H54 (cell line): ENCODE data around the gene BCAN.
"Not testable (repeated sequence)": the region's sequence is repeated elsewhere in the genome, so short reads cannot be mapped to it uniquely, and the experiment has no call there.

ENCODE experiments used
- DNase-seq: peaks from one replicate; pipeline ENCODE4 v3.0.0; 2011; ENCODE audit warnings: low spot score, mixed read lengths; ENCODE audit not compliant: insufficient read length
- FAIRE-seq: peaks from 3 replicates; lab custom pipeline; 2011; peaks lifted over from hg19 to GRCh38; lab: Jason Lieb, UNC
- POLR2A ChIP-seq: IDR thresholded peaks from 2 replicates; pipeline ENCODE4 v1.6.1; 2011; ENCODE audit warnings: low read depth, mild to moderate bottlenecking, low read length

Gene BCAN

GRCh38 chr1:156608036-156608674 lies 33.8 kb upstream of the BCAN start:
- peak; percentile 87 for FAIRE-seq

GRCh38 chr1:156608981-156609380 lies 32.9 kb upstream of the BCAN start:
- DNase-seq: no peak
- FAIRE-seq: no peak

More at GRCh38 chr1:156608036-156608674, 33.8 kb upstream of the BCAN start:
- DNase-seq: peak; percentile 57
- no peak for TF ChIP-seq POLR2A

DNA sequence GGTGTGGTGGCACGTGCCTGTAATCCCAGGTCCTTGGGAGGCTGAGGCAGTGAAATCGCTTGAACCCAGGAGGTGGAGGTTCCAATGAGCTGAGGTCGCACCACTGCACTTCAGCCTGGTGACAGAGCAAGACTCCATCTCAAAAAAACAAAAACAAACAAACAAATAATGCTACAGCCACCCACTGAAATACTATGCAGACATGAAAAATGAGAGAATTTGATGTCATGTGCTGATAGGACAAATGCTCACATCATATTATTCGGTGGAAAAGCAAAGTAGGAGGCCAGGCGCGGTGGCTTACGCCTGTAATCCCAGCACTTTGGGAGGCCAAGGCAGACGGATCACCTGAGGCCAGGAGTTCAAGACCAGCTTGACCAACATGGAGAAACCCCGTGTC lies 31.8 kb upstream of the BCAN start:
- FAIRE-seq: not testable (repeated sequence)

More at GRCh38 chr1:156608981-156609380, 32.9 kb upstream of the BCAN start:
- TF ChIP-seq POLR2A: no peak

GRCh38 chr1:156612666-156613065 lies 29.3 kb upstream of the BCAN start:
- DNase-seq (no peak), FAIRE-seq (no peak)
- no peak for TF ChIP-seq POLR2A

More for the DNA sequence above, 31.8 kb upstream of the BCAN start:
- not testable (repeated sequence) for DNase-seq

DNA sequence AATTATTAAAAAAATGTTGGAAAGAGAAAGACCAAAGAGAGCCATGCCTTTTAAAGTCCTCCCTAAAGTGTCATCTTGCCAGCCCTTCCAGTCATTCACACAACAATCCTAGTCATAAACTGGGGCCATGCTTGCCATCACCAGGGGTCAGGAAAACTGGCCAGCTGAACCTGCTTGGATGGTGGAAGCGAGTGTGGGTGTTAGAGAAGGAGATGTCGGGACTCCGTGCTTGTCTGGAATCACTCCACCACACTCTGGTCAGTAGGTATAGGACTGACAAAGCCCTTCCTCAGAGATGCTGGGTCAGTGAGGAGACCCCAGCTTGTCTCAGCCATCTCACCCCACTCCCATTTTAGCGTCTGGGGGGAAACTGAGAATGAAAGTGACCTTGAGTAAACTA lies 26.0 kb upstream of the BCAN start:
- DNase-seq (no peak), FAIRE-seq (no peak)
- no peak for TF ChIP-seq POLR2A

DNA sequence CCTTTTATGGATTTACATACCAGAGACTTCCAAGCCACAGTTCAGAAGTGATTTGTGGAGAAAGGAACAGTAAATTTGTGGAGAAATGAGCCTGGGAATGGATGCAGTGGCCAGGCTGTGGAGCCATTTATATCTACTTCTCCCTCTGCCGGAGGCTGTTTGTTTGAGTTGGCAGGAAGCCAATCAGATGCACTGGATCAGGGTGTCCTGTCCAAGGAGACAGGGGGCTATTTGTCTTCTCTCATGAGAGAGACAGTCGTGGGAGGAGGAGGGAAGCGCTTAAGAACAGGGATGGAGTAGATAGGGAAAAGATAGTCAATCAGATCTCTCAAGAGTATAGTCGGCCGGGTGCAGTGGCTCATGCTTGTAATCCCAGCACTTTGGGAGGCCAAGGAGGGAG lies 25.5 kb upstream of the BCAN start:
- no peak for FAIRE-seq
- no peak for TF ChIP-seq POLR2A
- DNase-seq: peak; percentile 42

DNA sequence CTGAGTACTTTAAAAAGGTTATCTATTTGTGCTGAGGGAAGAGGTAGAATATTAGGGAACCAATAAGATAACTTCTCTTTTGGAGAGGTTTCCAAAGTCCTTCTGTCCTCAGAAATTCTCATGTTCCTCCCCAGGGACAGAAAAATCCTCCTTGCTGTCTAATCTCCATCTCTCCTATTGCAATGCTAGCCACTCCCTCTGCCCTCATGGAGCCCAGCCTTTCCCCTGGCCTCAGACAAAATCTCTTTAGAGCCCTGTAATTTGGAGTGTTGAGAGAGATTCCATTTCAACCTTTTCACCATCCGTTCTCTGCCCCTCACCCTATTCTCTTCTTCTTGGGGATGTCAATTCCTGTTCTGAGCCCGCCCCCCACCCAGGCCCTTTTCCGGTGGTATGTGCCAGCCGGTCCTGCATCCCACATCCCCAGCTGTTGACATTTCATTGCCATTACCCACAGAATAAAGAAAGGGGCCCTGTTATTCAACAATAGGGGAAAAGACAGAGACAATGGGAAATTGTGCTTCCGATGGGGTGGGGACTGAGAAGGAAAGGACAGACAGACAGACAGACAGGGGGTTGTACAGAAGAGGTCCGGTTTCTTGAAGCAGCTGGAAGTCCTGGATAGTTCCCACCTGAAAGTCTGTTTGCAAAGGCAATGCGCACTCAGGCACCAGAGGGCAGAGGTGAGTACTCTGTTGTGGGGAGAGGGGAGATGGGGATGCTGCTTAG lies 22.9 kb upstream of the BCAN start, which contains the start of gene HAPLN2:
TSS of gene HAPLN2 (plus strand) at position 563 of the 729 bp plus-strand sequence. CDS start 4,076 bp downstream, outside the sequence.
- TF ChIP-seq POLR2A: no peak
- FAIRE-seq: no peak
- no peak for DNase-seq

DNA sequence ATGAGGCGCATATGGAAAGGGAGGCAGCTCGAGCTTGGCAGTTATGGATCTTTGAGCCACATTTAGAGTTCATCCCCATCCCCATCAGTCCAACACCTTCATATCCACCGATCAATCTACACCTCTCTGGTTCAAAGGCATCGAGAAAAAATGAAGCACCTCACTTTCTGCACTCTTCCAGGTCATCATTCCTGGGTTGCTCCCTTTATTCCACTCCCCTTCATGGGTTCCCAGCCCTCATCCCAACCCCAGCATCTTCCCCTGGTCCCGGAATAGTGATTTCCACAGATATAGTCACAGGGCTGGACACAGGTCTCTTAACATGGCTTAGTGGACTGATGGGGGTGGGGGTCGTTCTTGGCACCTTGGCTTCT lies 22.3 kb upstream of the BCAN start:
- no peak for DNase-seq
- FAIRE-seq: no peak
- no peak for TF ChIP-seq POLR2A

GRCh38 chr1:156622581-156623297 lies 19.2 kb upstream of the BCAN start:
- no peak for DNase-seq
- no peak for FAIRE-seq
- TF ChIP-seq POLR2A: no peak

DNA sequence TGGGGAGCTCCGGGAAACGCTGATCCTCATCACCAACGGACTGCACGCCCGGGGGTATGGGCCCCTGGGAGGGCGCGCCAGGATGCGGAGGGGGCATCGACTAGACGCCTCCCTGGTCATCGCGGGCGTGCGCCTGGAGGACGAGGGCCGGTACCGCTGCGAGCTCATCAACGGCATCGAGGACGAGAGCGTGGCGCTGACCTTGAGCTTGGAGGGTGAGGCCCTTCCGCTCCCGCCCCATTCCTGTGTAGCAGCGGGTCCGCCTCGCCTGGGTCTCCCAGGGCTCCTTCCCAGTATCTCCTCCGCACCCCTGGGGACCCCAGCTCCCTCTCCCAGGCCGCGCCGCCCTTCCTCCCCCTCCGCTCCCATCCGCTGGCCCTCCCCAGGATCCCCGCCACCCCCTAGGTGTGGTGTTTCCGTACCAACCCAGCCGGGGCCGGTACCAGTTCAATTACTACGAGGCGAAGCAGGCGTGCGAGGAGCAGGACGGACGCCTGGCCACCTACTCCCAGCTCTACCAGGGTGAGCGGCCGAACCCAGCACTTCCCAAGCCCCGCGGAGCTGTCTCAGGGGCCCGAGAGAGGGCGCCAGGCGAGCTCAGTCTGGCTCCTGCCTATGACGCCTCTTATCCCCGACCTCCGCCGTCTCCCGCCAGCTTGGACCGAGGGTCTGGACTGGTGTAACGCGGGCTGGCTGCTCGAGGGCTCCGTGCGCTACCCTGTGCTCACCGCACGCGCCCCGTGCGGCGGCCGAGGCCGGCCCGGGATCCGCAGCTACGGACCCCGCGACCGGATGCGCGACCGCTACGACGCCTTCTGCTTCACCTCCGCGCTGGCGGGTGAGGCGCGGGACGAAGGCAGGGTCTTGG lies 17.7 kb upstream of the BCAN start:
- no peak for FAIRE-seq
- no peak for TF ChIP-seq POLR2A
- no peak for DNase-seq

DNA sequence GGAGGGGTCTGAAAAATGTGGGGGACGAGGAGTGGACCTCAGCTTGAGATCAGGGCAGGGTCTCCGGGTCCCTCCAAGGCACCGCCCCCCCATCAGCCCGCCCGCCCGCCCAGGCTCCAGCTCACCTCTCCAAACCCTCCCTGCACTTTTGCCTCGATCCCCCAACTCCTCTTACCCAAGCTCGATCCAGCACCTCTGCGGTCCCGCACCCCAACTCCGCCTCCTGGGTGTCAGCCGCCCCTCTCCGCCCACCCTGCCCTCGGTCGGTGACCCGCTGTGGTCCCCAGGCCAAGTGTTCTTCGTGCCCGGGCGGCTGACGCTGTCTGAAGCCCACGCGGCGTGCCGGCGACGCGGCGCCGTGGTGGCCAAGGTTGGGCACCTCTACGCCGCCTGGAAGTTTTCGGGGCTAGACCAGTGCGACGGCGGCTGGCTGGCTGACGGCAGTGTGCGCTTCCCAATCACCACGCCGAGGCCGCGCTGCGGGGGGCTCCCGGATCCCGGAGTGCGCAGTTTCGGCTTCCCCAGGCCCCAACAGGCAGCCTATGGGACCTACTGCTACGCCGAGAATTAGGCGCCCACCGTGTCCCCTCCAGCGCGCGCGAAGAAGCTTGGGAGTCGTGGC lies 17.0 kb upstream of the BCAN start:
- DNase-seq (no peak), FAIRE-seq (no peak)
- TF ChIP-seq POLR2A: 0 out of 2 replicates have a peak, but pooled peaks have one; percentile 12

DNA sequence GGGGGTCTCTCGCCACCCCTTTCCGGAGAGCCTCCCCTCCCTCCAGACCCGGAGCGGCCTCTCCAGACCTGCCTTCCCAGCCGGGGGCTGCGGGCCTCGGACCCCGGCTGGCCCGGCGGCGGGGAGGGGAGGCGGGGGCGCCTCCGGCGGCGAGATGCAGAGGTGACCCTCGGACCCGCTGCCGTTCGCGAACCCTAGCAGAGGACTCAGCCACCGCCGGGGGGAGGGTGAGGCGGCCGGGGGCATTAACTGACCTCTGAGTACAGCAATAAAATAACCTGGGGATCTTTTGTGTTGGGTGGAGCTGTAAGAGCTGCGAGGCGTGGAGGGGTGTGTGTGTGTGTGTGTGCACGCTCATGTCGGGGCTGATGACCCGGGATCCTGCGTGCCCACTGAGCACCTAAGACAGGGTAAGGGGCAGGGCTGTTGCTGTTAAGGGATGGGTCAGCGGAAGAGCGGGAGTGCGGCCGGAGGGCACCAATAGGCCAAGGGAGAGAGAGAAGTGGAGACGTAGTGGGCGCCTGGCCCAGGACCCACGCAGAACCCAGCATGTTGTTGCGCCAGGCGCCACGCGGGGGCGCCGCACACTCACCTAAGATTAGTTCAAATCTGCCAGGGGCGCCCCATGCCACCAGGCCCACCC lies 16.4 kb upstream of the BCAN start:
- DNase-seq (no peak), FAIRE-seq (no peak)
- no peak for TF ChIP-seq POLR2A
